ENCODE data around the gene CDKAL1.
"Not testable (repeated sequence)": the region's sequence is repeated elsewhere in the genome, so short reads cannot be mapped to it uniquely, and the experiment has no call there.

CDKAL1 gene

GRCh38 chr6:20498041-20498385 lies 36.2 kb upstream of the CDKAL1 start:
- no peak for DNase-seq
- POLR2A ChIA-PET = no interaction called here

GRCh38 chr6:20509212-20509611 lies 25.0 kb upstream of the CDKAL1 start:
- no peak for DNase-seq
- no peaks in the 10 kb centered on the region for H3K9me3 ChIP-seq (ENCODE audit: control extremely low read depth in 1 of 5, control insufficient read depth in 4 of 5, insufficient read depth in 2 of 5, low read depth in 1 of 5, low read length in 4 of 5)
- no peaks in the 10 kb centered on the region for H3K4me1 ChIP-seq (ENCODE audit: control extremely low read depth in 1 of 4, control insufficient read depth in 4 of 4, insufficient read depth in 4 of 4, low read length in 3 of 4)
- H3K36me3 ChIP-seq (ENCODE audit: control insufficient read depth in 4 of 4, insufficient read depth in 4 of 4, low read length in 3 of 4) = no peaks in the 10 kb centered on the region
- CTCF ChIA-PET = interaction anchor here (0.9 kb wide), 1 partner anchor 10 kb away, joined by 3 read pairs; no protein-coding TSS in a partner anchor
- no peak overlapping the region for H3K4me3 ChIP-seq (ENCODE audit: control insufficient read depth in 1 of 7, extremely low read depth in 1 of 7, insufficient read depth in 4 of 7, low read depth in 2 of 7, low read length in 6 of 7)
- WGBS (ENCODE audit: insufficient coverage) = 100% methylated on average over 1 of the region's 2 CpGs
- H3K27ac ChIP-seq (ENCODE audit: insufficient read depth in 1 of 2, low read depth in 1 of 2, low read length in 2 of 2, poor library complexity in 1 of 2, severe bottlenecking in 2 of 2) = no peak overlapping the region
- H3K27me3 ChIP-seq (replicated peaks in 2 of 5; ENCODE audit: control insufficient read depth in 4 of 5, insufficient read depth in 5 of 5, low read length in 4 of 5) = no peaks in the 10 kb centered on the region
- POLR2A ChIA-PET = no interaction called here

More at GRCh38 chr6:20498041-20498385, 36.2 kb upstream of the CDKAL1 start:
- H3K4me3 ChIP-seq (ENCODE audit: control insufficient read depth in 1 of 7, extremely low read depth in 1 of 7, insufficient read depth in 4 of 7, low read depth in 2 of 7, low read length in 6 of 7) = no peak overlapping the region
- H3K36me3 ChIP-seq (ENCODE audit: control insufficient read depth in 4 of 4, insufficient read depth in 4 of 4, low read length in 3 of 4) = peaks cover 0 to 4% (median 0%) of the 10 kb centered on the region in 4 experiments
- H3K27ac ChIP-seq (ENCODE audit: insufficient read depth in 1 of 2, low read depth in 1 of 2, low read length in 2 of 2, poor library complexity in 1 of 2, severe bottlenecking in 2 of 2) = no peak overlapping the region
- H3K4me1 ChIP-seq (ENCODE audit: control extremely low read depth in 1 of 4, control insufficient read depth in 4 of 4, insufficient read depth in 4 of 4, low read length in 3 of 4) = peaks cover 0 to 12% (median 6%) of the 10 kb centered on the region in 4 experiments
- CTCF ChIA-PET = no interaction called here
- H3K27me3 ChIP-seq (replicated peaks in 2 of 5; ENCODE audit: control insufficient read depth in 4 of 5, insufficient read depth in 5 of 5, low read length in 4 of 5) = no peaks in the 10 kb centered on the region
- peaks cover 0 to 4% (median 0%) of the 10 kb centered on the region in 5 experiments for H3K9me3 ChIP-seq (ENCODE audit: control extremely low read depth in 1 of 5, control insufficient read depth in 4 of 5, insufficient read depth in 2 of 5, low read depth in 1 of 5, low read length in 4 of 5)
- no CpG with 5 or more reads among the region's 2 CpGs for WGBS (ENCODE audit: insufficient coverage)

- H3K4me3 ChIP-seq (ENCODE audit: control insufficient read depth in 1 of 7, extremely low read depth in 1 of 7, insufficient read depth in 4 of 7, low read depth in 2 of 7, low read length in 6 of 7) = no peak overlapping the region
- CTCF ChIA-PET = interaction anchor here (1.1 to 1.2 kb wide), 3 partner anchors 18 to 282 kb away, joined by 3 read pairs; no protein-coding TSS in a partner anchor
- WGBS (ENCODE audit: insufficient coverage) = 93% methylated on average over 2 of the region's 2 CpGs
Observed at GRCh38 chr6:20511852-20512251, 22.4 kb upstream of the CDKAL1 start.

GRCh38 chr6:20525208-20525607 lies 9.0 kb upstream of the CDKAL1 start:
- H3K36me3 ChIP-seq (ENCODE audit: control insufficient read depth in 4 of 4, insufficient read depth in 4 of 4, low read length in 3 of 4); H3K27me3 ChIP-seq (replicated peaks in 2 of 5; ENCODE audit: control insufficient read depth in 4 of 5, insufficient read depth in 5 of 5, low read length in 4 of 5); POLR2A ChIA-PET; H3K9me3 ChIP-seq (ENCODE audit: control extremely low read depth in 1 of 5, control insufficient read depth in 4 of 5, insufficient read depth in 2 of 5, low read depth in 1 of 5, low read length in 4 of 5); DNase-seq; H3K4me3 ChIP-seq (ENCODE audit: control insufficient read depth in 1 of 7, extremely low read depth in 1 of 7, insufficient read depth in 4 of 7, low read depth in 2 of 7, low read length in 6 of 7); H3K27ac ChIP-seq (ENCODE audit: insufficient read depth in 1 of 2, low read depth in 1 of 2, low read length in 2 of 2, poor library complexity in 1 of 2, severe bottlenecking in 2 of 2): not testable (repeated sequence)
- peaks cover 6 to 11% (median 10%) of the 10 kb centered on the region in 4 experiments for H3K4me1 ChIP-seq (ENCODE audit: control extremely low read depth in 1 of 4, control insufficient read depth in 4 of 4, insufficient read depth in 4 of 4, low read length in 3 of 4)
- 100% methylated on average over 1 of the region's 3 CpGs for WGBS (ENCODE audit: insufficient coverage)
- CTCF ChIA-PET = interaction anchor here (1.4 kb wide), 1 partner anchor 233 kb away, joined by 3 read pairs; no protein-coding TSS in a partner anchor

More at GRCh38 chr6:20511852-20512251, 22.4 kb upstream of the CDKAL1 start:
- Histone ChIP-seq H3K27ac (ENCODE audit: insufficient read depth in 1 of 2, low read depth in 1 of 2, low read length in 2 of 2, poor library complexity in 1 of 2, severe bottlenecking in 2 of 2) (no peak overlapping the region), H3K27me3 (replicated peaks in 2 of 5; ENCODE audit: control insufficient read depth in 4 of 5, insufficient read depth in 5 of 5, low read length in 4 of 5) (no peaks in the 10 kb centered on the region), H3K36me3 (ENCODE audit: control insufficient read depth in 4 of 4, insufficient read depth in 4 of 4, low read length in 3 of 4) (no peaks in the 10 kb centered on the region), H3K4me1 (ENCODE audit: control extremely low read depth in 1 of 4, control insufficient read depth in 4 of 4, insufficient read depth in 4 of 4, low read length in 3 of 4) (no peaks in the 10 kb centered on the region), H3K9me3 (ENCODE audit: control extremely low read depth in 1 of 5, control insufficient read depth in 4 of 5, insufficient read depth in 2 of 5, low read depth in 1 of 5, low read length in 4 of 5) (no peaks in the 10 kb centered on the region)
- POLR2A ChIA-PET = no interaction called here
- no peak for DNase-seq

GRCh38 chr6:20529086-20529448 lies 5.2 kb upstream of the CDKAL1 start:
- CTCF ChIA-PET = interaction anchor here (1.0 to 2.4 kb wide), 8 partner anchors 11 to 239 kb away, joined by 3 to 30 read pairs (median 10); no protein-coding TSS in a partner anchor
- peaks cover 9 to 23% (median 17%) of the 10 kb centered on the region in 4 experiments for H3K4me1 ChIP-seq (ENCODE audit: control extremely low read depth in 1 of 4, control insufficient read depth in 4 of 4, insufficient read depth in 4 of 4, low read length in 3 of 4)
- POLR2A ChIA-PET = not testable (repeated sequence)

GRCh38 chr6:20532881-20533280 lies 1.4 kb upstream of the CDKAL1 start:
- Histone ChIP-seq H3K4me3 (ENCODE audit: control insufficient read depth in 1 of 7, extremely low read depth in 1 of 7, insufficient read depth in 4 of 7, low read depth in 2 of 7, low read length in 6 of 7) (no peak overlapping the region), H3K4me1 (ENCODE audit: control extremely low read depth in 1 of 4, control insufficient read depth in 4 of 4, insufficient read depth in 4 of 4, low read length in 3 of 4) (peaks cover 13 to 36% (median 26%) of the 10 kb centered on the region in 4 experiments), H3K9me3 (ENCODE audit: control extremely low read depth in 1 of 5, control insufficient read depth in 4 of 5, insufficient read depth in 2 of 5, low read depth in 1 of 5, low read length in 4 of 5) (no peaks in the 10 kb centered on the region), H3K27ac (ENCODE audit: insufficient read depth in 1 of 2, low read depth in 1 of 2, low read length in 2 of 2, poor library complexity in 1 of 2, severe bottlenecking in 2 of 2) (no peak overlapping the region), H3K36me3 (ENCODE audit: control insufficient read depth in 4 of 4, insufficient read depth in 4 of 4, low read length in 3 of 4) (peaks cover 0 to 3% (median 0%) of the 10 kb centered on the region in 4 experiments), H3K27me3 (replicated peaks in 2 of 5; ENCODE audit: control insufficient read depth in 4 of 5, insufficient read depth in 5 of 5, low read length in 4 of 5) (no peaks in the 10 kb centered on the region)
- POLR2A ChIA-PET = interaction anchor here (1.2 kb wide), 1 partner anchor 130 kb away, joined by 3 read pairs; no protein-coding TSS in a partner anchor
- DNase-seq = no peak
- CTCF ChIA-PET = interaction anchor here (1.5 kb wide), 1 partner anchor 133 kb away, joined by 5 read pairs; no protein-coding TSS in a partner anchor
- WGBS (ENCODE audit: insufficient coverage) = 100% methylated on average over 1 of the region's 1 CpG

More at GRCh38 chr6:20529086-20529448, 5.2 kb upstream of the CDKAL1 start:
- DNase-seq = peak; percentile 52 to 73 (median 70)
- WGBS (ENCODE audit: insufficient coverage) = 18% methylated on average over 2 of the region's 5 CpGs
- H3K9me3 ChIP-seq (ENCODE audit: control extremely low read depth in 1 of 5, control insufficient read depth in 4 of 5, insufficient read depth in 2 of 5, low read depth in 1 of 5, low read length in 4 of 5); H3K27me3 ChIP-seq (replicated peaks in 2 of 5; ENCODE audit: control insufficient read depth in 4 of 5, insufficient read depth in 5 of 5, low read length in 4 of 5); H3K36me3 ChIP-seq (ENCODE audit: control insufficient read depth in 4 of 4, insufficient read depth in 4 of 4, low read length in 3 of 4); H3K27ac ChIP-seq (ENCODE audit: insufficient read depth in 1 of 2, low read depth in 1 of 2, low read length in 2 of 2, poor library complexity in 1 of 2, severe bottlenecking in 2 of 2): not testable (repeated sequence)
- peak overlapping the region in 1 of 7 experiments; percentile 23 for H3K4me3 ChIP-seq (ENCODE audit: control insufficient read depth in 1 of 7, extremely low read depth in 1 of 7, insufficient read depth in 4 of 7, low read depth in 2 of 7, low read length in 6 of 7)

- ChIA-PET POLR2A (interaction anchor here (1.4 kb wide), 1 partner anchor 131 kb away, joined by 7 read pairs; no protein-coding TSS in a partner anchor), CTCF (interaction anchor here (0.8 to 1.5 kb wide), 3 partner anchors 115 to 229 kb away, joined by 3 to 5 read pairs (median 3); no protein-coding TSS in a partner anchor)
- peak in 1 of 3 donors; percentile 6 for DNase-seq
- WGBS (ENCODE audit: insufficient coverage) = no CpG with 5 or more reads among the region's 6 CpGs
- H3K27me3 ChIP-seq (replicated peaks in 2 of 5; ENCODE audit: control insufficient read depth in 4 of 5, insufficient read depth in 5 of 5, low read length in 4 of 5) = no peaks in the 10 kb centered on the region
- peak overlapping the region in 6 of 7 experiments; percentile 89 to 100 (median 92) for H3K4me3 ChIP-seq (ENCODE audit: control insufficient read depth in 1 of 7, extremely low read depth in 1 of 7, insufficient read depth in 4 of 7, low read depth in 2 of 7, low read length in 6 of 7)
- no peaks in the 10 kb centered on the region for H3K9me3 ChIP-seq (ENCODE audit: control extremely low read depth in 1 of 5, control insufficient read depth in 4 of 5, insufficient read depth in 2 of 5, low read depth in 1 of 5, low read length in 4 of 5)
- peak overlapping the region; percentile 93 to 95 for H3K27ac ChIP-seq (ENCODE audit: insufficient read depth in 1 of 2, low read depth in 1 of 2, low read length in 2 of 2, poor library complexity in 1 of 2, severe bottlenecking in 2 of 2)
- H3K36me3 ChIP-seq (ENCODE audit: control insufficient read depth in 4 of 4, insufficient read depth in 4 of 4, low read length in 3 of 4) = peaks cover 0 to 8% (median 0%) of the 10 kb centered on the region in 4 experiments
- H3K4me1 ChIP-seq (ENCODE audit: control extremely low read depth in 1 of 4, control insufficient read depth in 4 of 4, insufficient read depth in 4 of 4, low read length in 3 of 4) = peaks cover 5 to 27% (median 21%) of the 10 kb centered on the region in 4 experiments
Observed at GRCh38 chr6:20533746-20534294, 437 bp upstream of the CDKAL1 start.

Measured in common myeloid progenitor, CD34-positive (primary cell).